ENCODE measurements around the gene SHROOM2.

- TF ChIP-seq OSR1 (CRISPR knock-in tag; IDR thresholded peaks at IDR 0.05) (no peak), ZNF70 (CRISPR knock-in tag; IDR thresholded peaks at IDR 0.05) (no peak), BACH2 (CRISPR knock-in tag; IDR thresholded peaks at IDR 0.05; ENCODE audit: borderline replicate concordance) (no peak), ZNF8 (CRISPR knock-in tag; IDR thresholded peaks at IDR 0.05) (no peak), TCF4 (CRISPR knock-in tag; IDR thresholded peaks at IDR 0.05; ENCODE audit: borderline replicate concordance) (no peak), ZFP3 (CRISPR knock-in tag; IDR thresholded peaks at IDR 0.05) (no peak), GLIS3 (CRISPR knock-in tag; IDR thresholded peaks at IDR 0.05) (no peak), ZFP30 (CRISPR knock-in tag; IDR thresholded peaks at IDR 0.05) (no peak), ZC3H10 (CRISPR knock-in tag; IDR thresholded peaks at IDR 0.05) (no peak), ARNTL (CRISPR knock-in tag; IDR thresholded peaks at IDR 0.05; ENCODE audit: borderline replicate concordance, low read depth) (no peak)
Observed at GRCh38 chrX:9862525-9862924, 76.3 kb downstream of the SHROOM2 start.

Data from SK-N-SH treated with all-trans-retinoic acid at 6 μM for 48 hours (cell line).